Large intestine (tissue), 3 donors: ENCODE data around the gene NKX1-1. TPM values are rescaled to one million over a fixed set of nuclear protein-coding genes. Genes with fewer than 3 reads are reported as not detected.

Experiments used
- DNase-seq, 2 donors: peaks; one replicate each; pipeline versions ENCODE4 v3.0.0 to v3.0.0-alpha.2; 2013
- H3K27ac ChIP-seq: one replicate; pipeline ENCODE4 v1.5.1; 2013; ENCODE audit warnings: low read length
- H3K27me3 ChIP-seq: 2 replicates; pipeline ENCODE4 v1.6.1; 2013; ENCODE audit warnings: low read length; ENCODE audit not compliant: control insufficient read depth, insufficient read depth
- H3K36me3 ChIP-seq: 2 replicates; pipeline ENCODE4 v1.6.1; 2013; ENCODE audit warnings: low read length; ENCODE audit not compliant: control insufficient read depth, insufficient read depth
- H3K4me1 ChIP-seq: one replicate; pipeline ENCODE4 v1.6.1; 2013; ENCODE audit warnings: low read length; ENCODE audit not compliant: control insufficient read depth, insufficient read depth
- H3K4me3 ChIP-seq: one replicate; pipeline ENCODE4 v1.5.1; 2013; ENCODE audit warnings: low read length
- H3K9me3 ChIP-seq: one replicate; pipeline ENCODE4 v1.6.1; 2013; ENCODE audit warnings: mild to moderate bottlenecking, low read depth, low read length, moderate library complexity; ENCODE audit not compliant: control insufficient read depth
- WGBS: methylation state at CpG from one replicate; pipeline ENCODE4 v1.1.5; 2013; ENCODE audit warnings: low lambda C conversion rate; ENCODE audit not compliant: insufficient coverage; 5-methylcytosine and 5-hydroxymethylcytosine counted together
- polyA plus RNA-seq: library from polyadenylated mRNA; unstranded; fragments of 120-200 nt; gene quantifications from one replicate; pipeline ENCODE4 v1.2.1, GENCODE V29; 2013

NKX1-1 gene
- polyA plus RNA-seq, 1 donor: not detected

DNA sequence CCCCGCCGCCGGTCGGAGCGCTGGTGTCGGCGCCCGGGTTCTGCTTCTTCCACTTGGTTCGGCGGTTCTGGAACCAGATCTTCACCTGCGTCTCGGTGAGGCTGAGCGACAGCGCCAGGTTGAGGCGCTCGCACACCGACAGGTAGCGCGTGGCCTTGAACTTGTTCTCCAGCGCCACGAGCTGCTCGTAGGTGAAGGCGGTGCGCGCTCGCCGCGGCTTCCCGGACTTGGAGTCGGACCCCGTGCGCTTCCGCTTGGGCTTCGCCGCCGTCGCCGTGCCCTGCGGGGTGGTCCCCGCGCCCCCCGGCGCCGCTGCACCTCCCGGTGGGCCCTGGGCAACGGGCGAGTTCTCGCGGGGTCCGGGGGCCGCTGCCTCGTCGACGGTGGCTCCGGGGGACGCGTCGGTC lies 3.1 kb downstream of the NKX1-1 start:
- Histone ChIP-seq H3K27me3 (peaks cover 77% of the 10 kb centered on the region), H3K9me3 (peaks cover 44% of the 10 kb centered on the region), H3K4me3 (no peak overlapping the region), H3K36me3 (no peaks in the 10 kb centered on the region), H3K27ac (no peak overlapping the region), H3K4me1 (no peaks in the 10 kb centered on the region)
- WGBS: no CpG with 5 or more reads among the region's 58 CpGs
- no peak for DNase-seq

DNA sequence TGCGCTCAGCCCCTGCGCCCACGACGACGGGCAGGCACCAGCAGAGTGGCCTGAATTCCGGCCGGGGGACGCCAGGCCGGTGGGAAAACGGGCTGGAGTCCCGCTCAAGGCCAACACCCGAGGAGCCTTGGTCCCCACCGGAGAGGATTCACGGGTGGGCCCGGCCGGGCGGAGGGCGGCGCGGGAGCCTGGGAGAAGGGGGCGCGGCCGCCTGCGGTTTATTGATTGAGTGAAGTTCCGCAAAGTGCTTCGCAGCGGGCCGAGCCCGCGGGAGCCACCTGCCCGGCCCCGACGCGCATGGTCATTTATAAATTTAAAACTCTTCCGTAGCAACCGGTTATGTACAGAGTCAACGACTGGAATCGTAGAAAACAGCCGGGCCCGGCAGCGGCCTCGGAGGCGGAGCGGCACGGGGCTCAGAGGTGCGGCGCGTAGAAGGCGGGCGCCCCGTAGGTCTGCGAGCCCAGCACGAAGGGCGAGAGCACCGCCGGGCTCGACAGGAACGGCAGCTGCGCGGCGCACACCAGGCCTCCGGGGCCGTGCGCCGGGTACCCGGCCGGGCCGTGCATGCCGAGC lies 3.6 kb downstream of the NKX1-1 start:
- Histone ChIP-seq H3K9me3 (peaks cover 44% of the 10 kb centered on the region), H3K4me1 (no peaks in the 10 kb centered on the region), H3K27me3 (peaks cover 72% of the 10 kb centered on the region), H3K27ac (no peak overlapping the region), H3K4me3 (no peak overlapping the region), H3K36me3 (no peaks in the 10 kb centered on the region)
- WGBS: no CpG with 5 or more reads among the region's 69 CpGs
- DNase-seq: peak in 1 of 2 donors; percentile 13

DNA sequence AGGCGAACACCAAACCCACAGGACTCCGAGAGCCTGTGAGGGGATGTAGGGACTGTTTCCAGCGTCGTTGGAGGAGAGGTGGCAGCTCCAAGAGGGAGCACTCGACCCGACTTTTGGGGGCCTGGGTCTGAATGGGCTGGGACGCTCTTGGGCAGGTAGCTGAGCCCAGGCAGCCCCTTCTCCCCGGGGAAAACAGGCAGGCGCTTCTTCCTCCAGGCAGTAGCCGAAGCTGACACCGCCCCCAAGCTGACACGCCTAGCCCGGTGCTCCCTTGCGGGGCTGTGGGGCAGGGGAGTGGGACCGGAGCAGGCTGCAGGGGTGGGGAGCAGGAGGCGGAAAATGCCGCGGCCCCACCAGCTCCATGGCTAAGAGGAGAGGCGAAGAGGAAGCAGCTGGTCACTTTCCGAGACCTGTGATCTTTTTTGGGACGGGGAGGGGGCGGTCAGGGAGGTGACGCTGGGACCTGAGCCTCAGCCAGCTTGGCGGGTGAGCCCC lies 4.2 kb downstream of the NKX1-1 start:
- H3K9me3 ChIP-seq: peaks cover 42% of the 10 kb centered on the region
- H3K27me3 ChIP-seq: peaks cover 67% of the 10 kb centered on the region
- WGBS: no CpG with 5 or more reads among the region's 24 CpGs
- H3K27ac ChIP-seq: no peak overlapping the region
- H3K4me3 ChIP-seq: no peak overlapping the region
- H3K4me1 ChIP-seq: no peaks in the 10 kb centered on the region
- H3K36me3 ChIP-seq: no peaks in the 10 kb centered on the region
- DNase-seq: no peak

DNA sequence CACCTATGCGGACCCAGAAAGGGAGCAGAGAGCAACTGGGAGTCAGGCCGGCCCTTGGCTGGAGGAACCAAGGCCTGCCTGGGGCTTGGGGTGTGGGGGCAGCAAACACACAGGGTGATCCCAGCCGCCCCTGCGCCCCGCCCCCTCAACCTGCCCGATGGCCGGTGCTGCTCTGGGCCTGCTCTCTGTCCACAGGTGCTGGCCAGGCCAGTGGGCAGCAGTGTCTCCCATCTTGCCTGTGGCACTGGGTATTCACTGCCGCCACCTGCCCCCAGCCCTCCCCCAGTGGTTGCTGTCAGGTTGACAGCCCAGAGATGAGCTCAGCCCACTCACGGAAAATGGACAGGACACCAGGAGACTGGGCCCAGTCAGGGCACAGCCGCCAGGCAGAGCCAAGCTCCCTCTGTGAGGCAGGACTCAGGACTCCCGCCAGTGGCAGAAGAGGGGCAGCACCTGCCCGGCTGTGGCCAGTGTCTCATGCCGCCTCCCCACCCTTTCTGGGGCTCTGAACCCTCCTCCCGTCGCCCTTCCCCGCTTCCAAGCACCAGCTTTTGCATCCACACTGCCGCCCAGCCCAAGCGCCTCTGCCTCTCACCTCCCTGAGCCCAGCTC lies 4.7 kb downstream of the NKX1-1 start:
- no peak overlapping the region for H3K4me3 ChIP-seq
- H3K4me1 ChIP-seq: no peaks in the 10 kb centered on the region
- no peak for DNase-seq
- peaks cover 44% of the 10 kb centered on the region for H3K9me3 ChIP-seq
- H3K27ac ChIP-seq: no peak overlapping the region
- no peaks in the 10 kb centered on the region for H3K36me3 ChIP-seq
- H3K27me3 ChIP-seq: peaks cover 61% of the 10 kb centered on the region
- 40% methylated on average over 1 of the region's 18 CpGs for WGBS

DNA sequence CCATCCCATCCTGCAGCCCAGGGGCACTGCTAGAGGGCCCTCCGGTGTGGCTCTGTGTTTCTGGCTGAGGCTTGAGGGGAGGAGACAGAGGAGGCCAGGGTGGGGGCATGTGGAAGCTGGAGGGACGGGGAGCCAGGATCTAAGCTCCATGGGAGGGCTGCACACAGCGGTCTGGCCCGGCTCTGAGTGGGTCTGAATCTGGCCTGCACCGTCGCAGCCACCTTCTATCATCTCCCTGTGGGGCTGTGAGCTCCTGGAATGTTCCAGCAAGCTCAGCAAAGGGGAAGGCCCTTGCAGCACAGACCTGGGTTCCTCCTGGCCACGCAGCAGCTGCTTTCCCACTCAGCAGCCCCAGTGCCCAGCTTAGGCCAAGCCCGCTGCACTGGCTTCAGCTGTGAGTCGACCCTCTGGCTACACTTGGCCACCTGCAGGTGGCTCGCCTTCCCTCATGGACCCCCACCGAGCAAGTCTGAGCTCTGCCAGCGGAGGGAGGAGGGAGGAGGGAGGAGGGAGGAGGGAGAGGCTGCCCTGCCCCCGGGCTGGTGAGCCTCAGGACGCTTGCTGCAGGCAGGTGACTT lies 5.3 kb downstream of the NKX1-1 start:
- peaks cover 50% of the 10 kb centered on the region for H3K9me3 ChIP-seq

DNA sequence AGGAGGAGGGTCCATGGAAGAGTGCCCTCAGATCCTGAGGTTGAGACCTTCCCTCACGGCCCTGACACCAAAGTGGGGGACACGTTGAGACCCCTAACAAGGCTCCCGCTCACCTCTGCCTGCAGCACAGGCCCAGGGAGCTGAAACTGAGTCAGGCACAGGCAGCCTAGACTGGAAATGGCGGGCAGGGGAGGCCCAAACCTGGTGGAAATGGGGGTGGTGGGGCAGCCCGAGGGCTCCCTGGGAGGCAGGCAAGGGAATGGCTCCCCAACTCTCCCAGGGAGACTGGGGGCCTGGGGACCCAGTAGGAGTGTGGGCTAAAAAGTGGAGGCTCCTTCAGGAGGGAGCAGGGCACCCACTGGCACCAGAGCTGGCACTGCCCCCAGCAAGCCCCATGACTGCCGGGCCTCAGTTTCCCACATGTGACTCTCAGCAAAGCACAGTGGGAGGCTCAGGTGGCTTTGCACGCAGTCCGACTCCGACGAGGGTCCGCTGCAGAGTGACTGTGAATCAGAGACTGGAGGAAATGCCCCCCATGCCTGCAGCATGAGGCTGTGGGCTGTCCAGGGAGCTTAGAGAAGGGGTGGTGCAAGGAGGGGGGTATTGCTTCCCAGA lies 5.9 kb downstream of the NKX1-1 start:
- WGBS: no CpG with 5 or more reads among the region's 11 CpGs
- no peak overlapping the region for H3K27ac ChIP-seq
- H3K27me3 ChIP-seq: peaks cover 57% of the 10 kb centered on the region
- no peaks in the 10 kb centered on the region for H3K4me1 ChIP-seq
- no peaks in the 10 kb centered on the region for H3K36me3 ChIP-seq
- H3K4me3 ChIP-seq: no peak overlapping the region
- H3K9me3 ChIP-seq: peaks cover 51% of the 10 kb centered on the region
- DNase-seq: no peak

More for the DNA sequence above, 5.3 kb downstream of the NKX1-1 start:
- H3K36me3 ChIP-seq: no peaks in the 10 kb centered on the region
- no peak for DNase-seq
- peaks cover 61% of the 10 kb centered on the region for H3K27me3 ChIP-seq
- no CpG with 5 or more reads among the region's 14 CpGs for WGBS
- no peaks in the 10 kb centered on the region for H3K4me1 ChIP-seq
- H3K27ac ChIP-seq: no peak overlapping the region
- H3K4me3 ChIP-seq: no peak overlapping the region

DNA sequence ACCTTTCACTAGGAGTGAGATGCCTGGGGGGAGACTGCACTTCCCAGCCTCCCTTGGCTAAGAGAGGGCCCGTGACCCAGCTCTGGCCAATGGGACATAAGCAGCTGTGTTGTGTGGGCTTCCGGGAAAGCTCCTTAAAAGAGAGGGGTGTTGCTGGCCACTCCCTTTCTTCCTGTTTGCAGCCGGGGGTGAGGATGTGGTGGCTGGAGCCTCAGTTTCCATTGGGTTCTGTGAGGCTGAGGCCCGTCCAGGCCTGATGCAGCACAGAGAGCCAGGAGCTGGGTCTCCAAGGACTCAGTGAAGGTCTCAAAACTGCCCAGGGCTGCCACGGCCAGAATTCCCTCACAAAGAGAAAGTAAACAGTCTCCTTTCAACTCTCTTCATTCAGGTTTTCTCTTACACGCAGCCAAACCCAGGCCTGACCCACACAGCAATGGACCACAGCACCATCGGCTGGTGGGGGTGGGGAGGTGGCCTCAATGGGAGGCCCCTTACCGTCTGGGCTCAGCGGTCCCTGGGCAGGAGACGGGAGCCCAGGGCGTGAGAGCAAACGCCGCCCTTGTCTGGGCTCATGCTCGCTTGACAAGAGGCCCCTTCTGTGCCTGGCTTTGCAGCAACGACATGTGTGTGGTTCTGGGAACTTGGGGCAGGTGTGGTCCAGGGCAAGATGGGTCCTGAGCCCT lies 6.6 kb downstream of the NKX1-1 start:
- H3K9me3 ChIP-seq: peaks cover 54% of the 10 kb centered on the region
- DNase-seq: no peak
- WGBS: no CpG with 5 or more reads among the region's 15 CpGs

DNA sequence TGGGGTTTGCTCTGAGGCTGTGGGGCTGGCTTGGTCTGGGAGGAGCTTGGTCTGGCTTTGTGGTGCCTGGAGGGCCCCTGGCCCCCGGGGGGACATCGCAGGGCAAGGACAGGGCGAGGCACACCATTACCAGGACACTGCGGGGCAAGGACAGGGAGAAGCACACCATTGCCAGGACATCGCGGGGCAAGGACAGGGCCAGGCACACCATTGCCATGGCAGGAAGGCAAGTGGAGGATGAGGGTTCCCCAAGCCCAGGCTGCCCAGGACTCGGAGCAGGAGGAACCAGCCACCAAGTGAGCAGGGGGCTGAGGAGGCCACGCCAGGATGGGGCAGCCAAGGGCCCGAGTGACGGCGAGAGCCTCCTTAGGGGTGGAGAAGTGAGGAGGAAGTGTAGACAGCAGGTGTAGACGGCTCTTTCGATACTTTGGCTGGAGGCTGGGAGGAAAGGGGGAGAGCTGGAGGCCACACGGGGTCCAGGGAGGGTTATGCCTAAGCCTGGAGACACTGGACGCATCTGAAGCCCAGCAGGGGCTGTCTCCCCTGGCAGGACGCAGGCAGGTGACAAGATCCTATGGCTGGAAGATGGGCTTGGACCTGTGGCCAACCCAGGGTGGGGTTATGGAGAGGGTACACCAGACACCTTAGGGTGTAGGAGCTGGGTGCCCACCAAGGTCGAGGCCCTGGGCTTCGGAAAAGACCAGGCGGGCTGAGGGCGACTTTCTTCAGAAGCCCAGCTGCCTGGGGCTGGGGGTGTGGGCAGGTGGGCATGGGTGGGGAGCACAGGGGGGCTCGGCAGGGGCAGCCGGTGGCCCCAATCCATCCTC lies 7.3 kb downstream of the NKX1-1 start:
- H3K27ac ChIP-seq: no peak overlapping the region
- H3K36me3 ChIP-seq: peaks cover 5% of the 10 kb centered on the region
- H3K9me3 ChIP-seq: peaks cover 58% of the 10 kb centered on the region
- DNase-seq: no peak
- H3K4me3 ChIP-seq: no peak overlapping the region
- WGBS: no CpG with 5 or more reads among the region's 22 CpGs
- H3K4me1 ChIP-seq: no peaks in the 10 kb centered on the region
- peaks cover 43% of the 10 kb centered on the region for H3K27me3 ChIP-seq

More for the DNA sequence above, 6.6 kb downstream of the NKX1-1 start:
- H3K36me3 ChIP-seq: no peaks in the 10 kb centered on the region
- H3K27ac ChIP-seq: no peak overlapping the region
- H3K4me3 ChIP-seq: no peak overlapping the region
- no peaks in the 10 kb centered on the region for H3K4me1 ChIP-seq
- peaks cover 50% of the 10 kb centered on the region for H3K27me3 ChIP-seq

DNA sequence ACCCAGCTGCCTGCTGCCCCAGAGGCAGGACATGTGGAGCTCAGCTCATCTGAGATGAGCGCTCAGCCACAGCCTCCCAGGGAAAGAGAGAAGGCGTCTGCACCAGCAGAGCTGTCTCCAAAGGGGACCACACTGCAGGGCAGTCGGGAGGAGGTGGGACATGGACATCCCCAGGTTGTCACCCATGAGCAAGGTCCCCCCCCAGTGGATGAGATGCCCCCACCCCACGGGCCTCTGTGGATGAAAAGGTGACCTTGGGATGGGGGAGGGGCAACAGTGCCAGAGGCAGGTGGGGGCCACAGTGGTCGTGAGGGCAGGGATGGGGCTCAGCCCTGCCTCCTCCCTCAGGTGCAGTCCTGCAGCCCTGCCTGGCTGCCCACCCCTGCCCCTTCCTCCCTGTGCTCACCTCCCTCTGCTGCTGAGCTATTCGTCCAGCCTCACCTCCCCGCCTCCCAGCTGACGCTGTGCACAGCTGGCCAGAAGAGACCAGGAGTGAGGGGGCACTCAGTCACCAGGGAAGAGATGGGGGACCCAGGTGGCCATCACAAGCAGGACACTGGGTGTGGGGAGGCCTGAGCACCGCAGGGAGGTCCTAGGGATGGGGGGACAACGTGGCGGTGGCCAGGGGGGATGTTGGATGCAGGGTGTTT lies 9.3 kb downstream of the NKX1-1 start:
- H3K27ac ChIP-seq: no peak overlapping the region
- peaks cover 27% of the 10 kb centered on the region for H3K27me3 ChIP-seq
- no peak overlapping the region for H3K4me3 ChIP-seq
- no peak for DNase-seq
- no peaks in the 10 kb centered on the region for H3K4me1 ChIP-seq
- H3K9me3 ChIP-seq: peaks cover 54% of the 10 kb centered on the region
- no CpG with 5 or more reads among the region's 11 CpGs for WGBS
- H3K36me3 ChIP-seq: peaks cover 9% of the 10 kb centered on the region
